Right hindlimb (tissue), 1 donor: ENCODE data around the gene CD22.

Experiments used
- DNase-seq: peaks from one replicate; pipeline ENCODE4 v3.0.0-alpha.2; 2018

The CD22 gene

GRCh38 chr19:35392742-35393715 lies 64.0 kb downstream of the CD22 start:
- no peak for DNase-seq

- DNase-seq: no peak
These were observed 66.6 kb downstream of the CD22 start for GRCh38 chr19:35395382-35396199.

- no peak for DNase-seq
These were observed 67.4 kb downstream of the CD22 start for GRCh38 chr19:35396240-35396885.
